ENCODE results near the gene INTS12. TPM values are rescaled to one million over a fixed set of nuclear protein-coding genes. Genes with fewer than 3 reads are reported as not detected.
"Not testable (repeated sequence)": the region's sequence is repeated elsewhere in the genome, so short reads cannot be mapped to it uniquely, and the experiment has no call there.

Gene INTS12
- total and polyA plus RNA-seq, 10 of the 15 experiments (the other 5 are each of a cell fraction or from before 2014, with no cell fraction given): 24.2 to 52.4 (median 37.3) TPM

DNA sequence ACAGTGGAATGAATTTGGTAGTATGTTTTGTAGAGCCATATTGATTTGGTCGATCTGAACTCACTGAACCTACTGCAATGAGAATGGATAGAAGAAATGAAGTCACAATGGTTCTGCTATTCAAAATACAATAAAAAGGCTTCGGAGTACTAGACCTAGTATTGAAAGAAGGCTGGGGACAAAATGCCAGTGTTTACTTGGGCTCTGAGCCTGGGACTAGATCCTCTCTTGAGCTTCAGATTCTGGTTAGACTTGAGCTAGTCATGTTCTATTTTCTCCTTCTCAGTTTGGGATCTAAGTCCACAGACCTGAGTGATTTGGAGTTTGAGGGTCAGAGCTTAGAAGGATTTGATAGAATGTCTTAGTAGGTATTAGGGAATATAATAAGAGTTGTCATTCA is 9.9 kb downstream of the INTS12 start:
- Histone ChIP-seq H3K9ac (ENCODE audit: control insufficient read depth, insufficient read depth, low read length) (no peak overlapping the region), H3K36me3 (ENCODE audit: control insufficient read depth in 2 of 2, insufficient read depth in 2 of 2, low read length in 1 of 2) (peaks cover 0 to 15% of the 10 kb centered on the region in 2 experiments; a peak in 2 of 4 replicates), H3K4me2 (ENCODE audit: control insufficient read depth, insufficient read depth) (no peak overlapping the region), H3K27ac (ENCODE audit: control insufficient read depth, insufficient read depth) (no peak overlapping the region), H3K27me3 (replicated peaks in 1 of 2; ENCODE audit: control insufficient read depth in 2 of 2, insufficient read depth in 2 of 2, low read length in 1 of 2) (no peaks in the 10 kb centered on the region), H4K20me1 (ENCODE audit: control insufficient read depth, insufficient read depth) (no peaks in the 10 kb centered on the region), H3K4me3 (no peak overlapping the region), H3K79me2 (ENCODE audit: control insufficient read depth, insufficient read depth, low read length) (peaks cover 11% of the 10 kb centered on the region), H3K9me3 (replicated peaks; ENCODE audit: control insufficient read depth, insufficient read depth, low read length) (no peaks in the 10 kb centered on the region), H2AFZ (ENCODE audit: control insufficient read depth, low read depth, low read length) (no peak overlapping the region), H3K4me1 (ENCODE audit: control insufficient read depth, insufficient read depth, low read length) (no peaks in the 10 kb centered on the region)
- FAIRE-seq: peak; percentile 7
- no peak for DNase-seq (ENCODE audit: low read depth, low spot score)
- TF ChIP-seq BCL11A (IDR thresholded peaks at IDR 0.05; ENCODE audit: low read depth, low read length) (no peak), ZNF207 (IDR thresholded peaks at IDR 0.05; ENCODE audit: borderline replicate concordance) (no peak), ZNF274 (IDR thresholded peaks at IDR 0.05; ENCODE audit: insufficient read depth, insufficient read length) (no peak), POU2F2 (IDR thresholded peaks at IDR 0.05; ENCODE audit: borderline replicate concordance, low read depth, low read length) (no peak), CREB1 (IDR thresholded peaks at IDR 0.05; ENCODE audit: low read depth) (no peak), IKZF2 (IDR thresholded peaks at IDR 0.05) (no peak)
- TF ChIP-seq, protein P1, sequence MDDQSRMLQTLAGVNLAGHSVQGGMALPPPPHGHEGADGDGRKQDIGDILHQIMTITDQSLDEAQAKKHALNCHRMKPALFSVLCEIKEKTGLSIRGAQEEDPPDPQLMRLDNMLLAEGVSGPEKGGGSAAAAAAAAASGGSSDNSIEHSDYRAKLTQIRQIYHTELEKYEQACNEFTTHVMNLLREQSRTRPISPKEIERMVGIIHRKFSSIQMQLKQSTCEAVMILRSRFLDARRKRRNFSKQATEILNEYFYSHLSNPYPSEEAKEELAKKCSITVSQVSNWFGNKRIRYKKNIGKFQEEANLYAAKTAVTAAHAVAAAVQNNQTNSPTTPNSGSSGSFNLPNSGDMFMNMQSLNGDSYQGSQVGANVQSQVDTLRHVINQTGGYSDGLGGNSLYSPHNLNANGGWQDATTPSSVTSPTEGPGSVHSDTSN (IDR thresholded peaks at IDR 0.05; ENCODE audit: insufficient replicate concordance, low read depth, low read length): no peak
- SMC1A ChIA-PET (ENCODE audit: uncharacterized antibody, unreplicated experiment): interaction anchor here (0.8 to 1.6 kb wide), 4 partner anchors 8 to 202 kb away, joined by 3 to 4 read pairs (median 3); no protein-coding TSS in a partner anchor
- RAD21 ChIA-PET (ENCODE audit: unreplicated experiment): interaction anchor here (1.7 kb wide), 1 partner anchor 16 kb away, joined by 3 read pairs; no protein-coding TSS in a partner anchor
- CTCF ChIA-PET: interaction anchor here (1.1 to 1.6 kb wide), 2 partner anchors 9 to 10 kb away, joined by 3 to 6 read pairs; partner anchors contain the start of genes GSTCD and INTS12
- BruUV-seq (replicated peaks): no TSS peak
- intact Hi-C loops (cut with micrococcal nuclease; ENCODE audit: unreplicated experiment) (no loop called here), in situ Hi-C loops (cut with MboI) (no loop called here)
- no peak for ATAC-seq
- 96% methylated on average over 2 of the region's 2 CpGs for WGBS (ENCODE audit: insufficient coverage, insufficient replicate concordance, low lambda C conversion rate, missing lambda C conversion rate)
- POLR2A ChIA-PET: interaction anchor here (0.6 kb wide), 1 partner anchor 11 kb away, joined by 5 read pairs; no protein-coding TSS in a partner anchor

DNA sequence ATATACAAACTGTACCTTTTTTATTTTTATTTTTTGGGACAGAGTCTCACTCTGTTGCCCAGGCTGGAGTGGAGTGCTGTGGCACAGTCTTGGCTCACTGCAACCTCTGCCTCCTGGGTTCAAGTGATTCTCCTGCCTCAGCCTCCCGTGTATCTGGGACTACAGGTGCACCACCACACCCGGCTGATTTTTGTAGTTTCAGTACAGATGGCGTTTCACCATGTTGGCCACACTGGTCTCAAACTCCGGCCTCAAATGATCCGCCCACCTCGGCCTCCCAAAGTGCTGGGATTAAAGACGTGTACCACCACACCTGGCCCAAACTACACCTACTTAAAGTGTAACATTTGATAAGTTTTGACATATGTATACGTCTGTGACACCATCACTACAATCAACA is 12.7 kb downstream of the INTS12 start:
- ChIA-PET POLR2A (interaction anchor here (1.1 kb wide), 1 partner anchor 9 kb away, joined by 4 read pairs; no protein-coding TSS in a partner anchor), CTCF (interaction anchor here (0.9 to 1.5 kb wide), 2 partner anchors 9 to 179 kb away, joined by 3 to 4 read pairs; no protein-coding TSS in a partner anchor), SMC1A (ENCODE audit: uncharacterized antibody, unreplicated experiment) (interaction anchor here (1.0 to 1.1 kb wide), 3 partner anchors 14 to 24 kb away, joined by 3 read pairs; no protein-coding TSS in a partner anchor), RAD21 (ENCODE audit: unreplicated experiment) (interaction anchor here (1.5 kb wide), 1 partner anchor 18 kb away, joined by 3 read pairs; no protein-coding TSS in a partner anchor)
- H3K4me1 ChIP-seq (ENCODE audit: control insufficient read depth, insufficient read depth, low read length); H2AFZ ChIP-seq (ENCODE audit: control insufficient read depth, low read depth, low read length); H3K9ac ChIP-seq (ENCODE audit: control insufficient read depth, insufficient read depth, low read length); H3K4me2 ChIP-seq (ENCODE audit: control insufficient read depth, insufficient read depth); FAIRE-seq; BruUV-seq (replicated peaks); intact Hi-C loops (cut with micrococcal nuclease; ENCODE audit: unreplicated experiment); ATAC-seq; H3K27ac ChIP-seq (ENCODE audit: control insufficient read depth, insufficient read depth); H4K20me1 ChIP-seq (ENCODE audit: control insufficient read depth, insufficient read depth); H3K27me3 ChIP-seq (replicated peaks in 1 of 2; ENCODE audit: control insufficient read depth in 2 of 2, insufficient read depth in 2 of 2, low read length in 1 of 2); H3K79me2 ChIP-seq (ENCODE audit: control insufficient read depth, insufficient read depth, low read length); DNase-seq (ENCODE audit: low read depth, low spot score); H3K4me3 ChIP-seq; H3K9me3 ChIP-seq (replicated peaks; ENCODE audit: control insufficient read depth, insufficient read depth, low read length); in situ Hi-C loops (cut with MboI): not testable (repeated sequence)
- WGBS (ENCODE audit: insufficient coverage, insufficient replicate concordance, low lambda C conversion rate, missing lambda C conversion rate): 93% methylated on average over 8 of the region's 8 CpGs
- peaks cover 0 to 30% of the 10 kb centered on the region in 2 experiments; a peak in 3 of 4 replicates for H3K36me3 ChIP-seq (ENCODE audit: control insufficient read depth in 2 of 2, insufficient read depth in 2 of 2, low read length in 1 of 2)

DNA sequence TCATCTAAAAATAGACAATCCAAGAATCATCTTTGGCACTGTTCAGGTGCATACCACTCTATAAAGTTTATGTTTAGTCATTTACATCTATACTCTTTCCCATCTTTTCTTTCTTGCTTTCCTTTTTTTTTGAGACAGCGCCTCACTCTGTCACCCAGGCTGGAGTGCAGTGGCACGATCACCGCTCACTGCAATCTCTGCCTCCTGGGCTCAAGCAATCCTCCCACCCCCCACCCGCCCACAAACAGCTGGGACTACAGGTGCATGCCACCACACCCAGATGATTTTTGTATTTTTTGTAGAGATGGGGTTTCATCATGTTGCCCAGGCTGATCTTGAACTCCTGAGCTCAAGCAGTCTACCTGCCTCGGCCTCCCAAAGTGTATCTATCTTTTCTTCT is 13.7 kb downstream of the INTS12 start:
- in situ Hi-C loops (cut with MboI); H4K20me1 ChIP-seq (ENCODE audit: control insufficient read depth, insufficient read depth); H2AFZ ChIP-seq (ENCODE audit: control insufficient read depth, low read depth, low read length); intact Hi-C loops (cut with micrococcal nuclease; ENCODE audit: unreplicated experiment); FAIRE-seq; H3K9ac ChIP-seq (ENCODE audit: control insufficient read depth, insufficient read depth, low read length); DNase-seq (ENCODE audit: low read depth, low spot score); H3K4me1 ChIP-seq (ENCODE audit: control insufficient read depth, insufficient read depth, low read length); H3K9me3 ChIP-seq (replicated peaks; ENCODE audit: control insufficient read depth, insufficient read depth, low read length); H3K4me3 ChIP-seq; BruUV-seq (replicated peaks); H3K4me2 ChIP-seq (ENCODE audit: control insufficient read depth, insufficient read depth); H3K27ac ChIP-seq (ENCODE audit: control insufficient read depth, insufficient read depth); H3K27me3 ChIP-seq (replicated peaks in 1 of 2; ENCODE audit: control insufficient read depth in 2 of 2, insufficient read depth in 2 of 2, low read length in 1 of 2); H3K79me2 ChIP-seq (ENCODE audit: control insufficient read depth, insufficient read depth, low read length); ATAC-seq: not testable (repeated sequence)
- ChIA-PET POLR2A (interaction anchor here (1.1 kb wide), 1 partner anchor 10 kb away, joined by 4 read pairs; no protein-coding TSS in a partner anchor), CTCF (interaction anchor here (0.7 to 1.5 kb wide), 3 partner anchors 8 to 178 kb away, joined by 3 to 4 read pairs (median 4); no protein-coding TSS in a partner anchor), RAD21 (ENCODE audit: unreplicated experiment) (interaction anchor here (1.5 kb wide), 1 partner anchor 19 kb away, joined by 3 read pairs; no protein-coding TSS in a partner anchor), SMC1A (ENCODE audit: uncharacterized antibody, unreplicated experiment) (interaction anchor here (1.0 to 1.1 kb wide), 3 partner anchors 16 to 25 kb away, joined by 3 read pairs; no protein-coding TSS in a partner anchor)
- WGBS (ENCODE audit: insufficient coverage, insufficient replicate concordance, low lambda C conversion rate, missing lambda C conversion rate): 100% methylated on average over 5 of the region's 5 CpGs
- peaks cover 0 to 30% of the 10 kb centered on the region in 2 experiments; a peak in 3 of 4 replicates for H3K36me3 ChIP-seq (ENCODE audit: control insufficient read depth in 2 of 2, insufficient read depth in 2 of 2, low read length in 1 of 2)
